Epithelial cell of proximal tubule (primary cell): ENCODE results near the gene PRSS27. TPM values are rescaled to one million over a fixed set of nuclear protein-coding genes. Genes with fewer than 3 reads are reported as not detected.

ENCODE experiments used
- DNase-seq: peaks from one replicate; pipeline ENCODE4 v3.0.0-alpha.2; 2011; ENCODE audit warnings: low read depth
- H3K4me3 ChIP-seq: 2 replicates; pipeline ENCODE4 v1.5.1; 2011; ENCODE audit warnings: low read depth, mild to moderate bottlenecking, low read length
- total RNA-seq: library from RNA; depleted of rRNA; stranded (reverse); fragments of >200 nt; gene quantifications from 2 replicates; pipeline ENCODE4 v1.2.3, GENCODE V29; 2015
- TF ChIP-seq, protein P1 (sequence below): conservative IDR thresholded peaks from 2 replicates; pipeline ENCODE4 v1.5.1; 2012; ENCODE audit warnings: low read depth, mild to moderate bottlenecking, low read length

PRSS27 gene
- total RNA-seq, 1 donor from 2014 or later: 0.92 TPM

DNA sequence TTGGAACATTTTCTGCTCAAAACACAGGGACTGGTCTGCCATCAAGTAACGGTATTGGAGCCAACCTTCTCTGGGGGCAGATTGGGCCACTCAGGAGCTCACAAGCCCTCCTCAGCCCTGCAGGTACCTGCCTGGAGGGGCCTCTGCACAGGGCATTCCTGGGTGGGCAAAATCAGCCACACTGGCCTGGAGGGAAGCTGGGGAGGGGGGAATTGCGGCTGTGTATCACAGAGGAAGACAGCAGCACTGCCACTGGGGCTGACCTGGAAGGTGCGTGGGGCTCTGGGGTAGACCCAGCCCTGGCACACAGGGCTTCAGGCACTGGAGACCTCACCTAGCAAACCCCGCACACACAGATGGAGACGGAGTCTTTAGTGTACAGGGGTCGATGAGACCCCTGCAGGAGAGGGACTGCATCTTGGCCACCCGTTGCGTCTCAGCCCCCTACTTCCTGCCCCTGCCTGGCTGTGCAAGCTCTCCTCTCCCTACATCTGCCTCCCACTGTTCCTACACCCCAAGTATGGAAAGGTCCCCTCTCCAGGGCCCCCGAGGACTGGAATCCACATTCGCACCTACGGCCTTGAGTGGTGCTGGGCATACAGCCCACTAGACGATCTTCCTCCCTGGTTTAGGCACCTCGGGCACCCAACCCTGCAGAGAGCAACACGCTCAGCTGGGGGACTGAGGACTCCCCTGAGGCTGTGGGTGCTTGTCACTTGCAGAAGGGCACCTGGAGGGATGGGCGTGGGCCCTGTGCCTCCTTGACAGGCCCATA lies 25.3 kb upstream of the PRSS27 start:
- no peak for DNase-seq
- H3K4me3 ChIP-seq: no peak overlapping the region
- TF ChIP-seq, protein P1, sequence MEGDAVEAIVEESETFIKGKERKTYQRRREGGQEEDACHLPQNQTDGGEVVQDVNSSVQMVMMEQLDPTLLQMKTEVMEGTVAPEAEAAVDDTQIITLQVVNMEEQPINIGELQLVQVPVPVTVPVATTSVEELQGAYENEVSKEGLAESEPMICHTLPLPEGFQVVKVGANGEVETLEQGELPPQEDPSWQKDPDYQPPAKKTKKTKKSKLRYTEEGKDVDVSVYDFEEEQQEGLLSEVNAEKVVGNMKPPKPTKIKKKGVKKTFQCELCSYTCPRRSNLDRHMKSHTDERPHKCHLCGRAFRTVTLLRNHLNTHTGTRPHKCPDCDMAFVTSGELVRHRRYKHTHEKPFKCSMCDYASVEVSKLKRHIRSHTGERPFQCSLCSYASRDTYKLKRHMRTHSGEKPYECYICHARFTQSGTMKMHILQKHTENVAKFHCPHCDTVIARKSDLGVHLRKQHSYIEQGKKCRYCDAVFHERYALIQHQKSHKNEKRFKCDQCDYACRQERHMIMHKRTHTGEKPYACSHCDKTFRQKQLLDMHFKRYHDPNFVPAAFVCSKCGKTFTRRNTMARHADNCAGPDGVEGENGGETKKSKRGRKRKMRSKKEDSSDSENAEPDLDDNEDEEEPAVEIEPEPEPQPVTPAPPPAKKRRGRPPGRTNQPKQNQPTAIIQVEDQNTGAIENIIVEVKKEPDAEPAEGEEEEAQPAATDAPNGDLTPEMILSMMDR: no peak

DNA sequence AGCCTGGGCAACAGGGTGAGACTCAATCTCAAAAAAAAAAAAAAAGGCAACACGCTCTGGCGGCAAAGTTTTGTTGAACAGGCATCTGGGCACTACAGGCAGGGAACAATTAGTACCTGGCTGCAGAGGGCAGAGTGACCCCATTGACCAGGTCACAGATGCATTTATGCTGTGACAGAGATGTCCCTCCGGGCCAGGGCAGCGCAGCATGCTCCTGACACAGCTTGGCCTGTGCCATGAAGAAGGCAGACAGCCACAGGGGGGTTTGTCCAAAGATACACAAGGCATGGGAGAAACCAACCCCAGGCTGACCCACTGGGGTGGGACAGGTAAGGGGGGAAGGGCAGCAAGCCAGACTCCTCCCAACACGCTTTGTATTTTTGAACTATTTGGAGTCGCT lies 24.7 kb upstream of the PRSS27 start:
- TF ChIP-seq, protein P1: no peak
- DNase-seq: no peak
- H3K4me3 ChIP-seq: no peak overlapping the region

DNA sequence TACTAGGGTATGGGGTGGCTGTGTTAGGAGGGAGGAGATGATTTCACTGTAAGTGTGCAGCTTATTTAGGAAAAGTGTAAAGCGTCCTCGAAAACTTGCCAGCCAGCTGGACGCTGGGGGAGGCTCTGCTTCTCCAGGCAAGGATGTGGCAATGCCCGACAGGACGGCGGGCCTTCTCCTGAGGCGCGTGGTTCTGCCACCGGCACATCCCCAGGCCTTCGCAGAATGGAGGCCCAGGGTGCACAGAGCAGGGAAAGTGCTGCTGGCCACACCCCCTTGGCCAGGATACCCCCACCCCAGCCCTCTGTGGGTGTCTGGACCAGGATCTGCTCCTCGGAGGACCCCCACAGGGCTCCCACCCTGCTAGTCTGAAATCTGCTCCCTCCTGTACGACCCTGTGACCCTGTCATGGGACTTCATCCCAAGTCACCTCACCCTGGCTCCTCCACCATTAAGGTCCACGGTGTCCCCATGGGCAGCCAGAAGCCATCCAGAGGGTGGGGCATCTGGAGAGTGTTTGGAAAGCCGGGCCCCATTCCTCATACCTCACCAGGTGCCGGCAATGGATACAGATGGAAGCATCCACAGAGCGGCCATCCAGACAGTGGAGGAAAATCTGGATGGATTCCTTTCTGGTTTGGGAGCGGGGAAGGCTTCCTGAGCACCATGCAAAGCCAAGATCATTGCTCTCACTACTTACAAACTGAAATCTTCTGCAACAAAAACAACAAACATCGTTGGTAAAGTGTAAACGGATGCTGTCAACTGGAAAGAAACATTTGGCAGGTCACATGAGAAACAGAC lies 23.2 kb upstream of the PRSS27 start:
- TF ChIP-seq, protein P1: no peak
- H3K4me3 ChIP-seq: no peak overlapping the region
- no peak for DNase-seq

DNA sequence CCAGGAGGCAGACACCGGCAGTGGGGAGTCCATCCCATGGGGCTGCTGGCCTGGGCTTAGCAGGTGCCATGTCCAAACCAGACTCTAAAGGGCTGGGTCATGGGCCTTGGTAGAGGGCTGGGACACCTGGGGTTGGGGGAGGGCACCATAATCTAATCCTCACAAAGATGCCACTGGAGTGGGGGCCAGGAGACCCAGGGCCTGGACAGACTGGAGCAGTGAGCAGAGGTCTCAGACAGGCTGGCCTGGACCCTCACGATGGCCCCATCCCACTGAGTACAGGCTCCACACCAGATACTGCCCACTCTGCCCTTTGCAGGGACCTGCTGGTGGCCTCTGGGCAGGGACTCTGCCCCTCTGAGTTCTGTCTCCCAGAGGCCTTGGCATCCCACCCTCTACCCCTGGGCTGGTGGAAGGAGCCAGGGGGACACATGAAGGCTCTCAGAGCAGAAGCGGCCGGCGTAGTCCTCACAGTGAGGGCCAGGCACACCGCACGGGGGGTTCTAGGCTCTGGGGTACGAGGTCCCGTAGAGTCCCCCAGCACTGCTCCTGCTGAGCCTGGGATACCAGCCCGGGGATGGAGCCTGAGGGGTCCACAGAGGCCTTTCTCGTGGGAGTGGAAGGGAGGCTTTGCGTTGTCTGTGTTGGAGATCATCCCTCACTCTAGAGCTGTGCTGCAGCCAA lies 22.4 kb upstream of the PRSS27 start:
- no peak for DNase-seq
- no peak overlapping the region for H3K4me3 ChIP-seq
- TF ChIP-seq, protein P1: no peak

DNA sequence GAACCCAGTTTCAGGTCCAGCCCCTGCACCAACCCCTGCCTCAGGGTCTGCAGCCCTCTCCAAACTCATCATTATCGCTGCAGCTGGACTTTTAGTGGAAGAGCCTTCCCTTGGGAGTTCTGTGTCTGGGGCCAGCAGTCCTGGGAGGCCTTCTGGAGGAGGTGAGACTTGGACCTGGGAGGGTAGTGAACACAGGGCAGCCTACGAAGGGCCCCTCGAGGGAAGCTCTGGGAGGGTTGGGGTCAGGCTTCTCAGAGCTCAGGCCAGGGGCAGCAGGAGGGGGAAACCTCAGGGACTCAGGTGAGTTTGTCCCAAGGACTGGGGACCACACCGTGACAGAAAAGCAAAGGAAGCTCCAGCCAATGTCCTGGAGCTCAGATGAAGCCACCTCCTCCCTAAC lies 21.1 kb upstream of the PRSS27 start:
- DNase-seq: no peak
- TF ChIP-seq, protein P1: no peak

DNA sequence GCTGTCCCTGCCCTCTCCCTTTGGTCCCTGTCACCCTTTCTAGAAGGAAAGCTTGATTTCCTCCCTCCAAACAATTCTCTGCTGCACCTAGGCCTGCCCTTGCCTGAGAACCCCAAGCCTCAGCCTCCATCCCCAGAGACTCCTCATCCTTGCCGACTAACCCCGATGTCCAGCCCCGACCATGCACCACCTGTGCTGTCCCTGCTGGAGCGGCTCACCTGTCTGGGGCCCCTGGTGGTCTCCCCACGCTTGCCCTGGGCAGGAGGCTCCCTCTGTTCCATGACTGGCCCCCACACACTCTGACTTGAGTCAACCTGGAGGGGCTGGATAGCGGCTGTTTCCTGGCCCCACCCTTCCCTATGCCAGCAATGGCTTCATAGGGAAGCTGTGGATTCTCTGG lies 20.5 kb upstream of the PRSS27 start:
- H3K4me3 ChIP-seq: no peak overlapping the region
- DNase-seq: no peak
- TF ChIP-seq, protein P1: no peak

More for the DNA sequence above, 21.1 kb upstream of the PRSS27 start:
- H3K4me3 ChIP-seq: no peak overlapping the region
